LNCaP clone FGC (cell line): ENCODE data around the gene CDK5R1.
A peak's percentile ranks its signal among the peaks of the same experiment; 100 is the strongest.

Experiments
- DNase-seq: peaks from one replicate; pipeline ENCODE4 v3.0.0-alpha.2; 2011; ENCODE audit warnings: low read depth
- H3K4me3 ChIP-seq: 2 replicates; pipeline ENCODE4 v1.5.1; 2011; ENCODE audit warnings: mild to moderate bottlenecking, low read depth, low read length, control low read depth
- TF ChIP-seq, protein P1 (sequence below): IDR thresholded peaks from 2 replicates; pipeline ENCODE4 v1.5.1; 2012; ENCODE audit warnings: mild to moderate bottlenecking; ENCODE audit not compliant: control insufficient read depth, insufficient read depth; ENCODE audit errors: extremely low read depth

Gene CDK5R1

DNA sequence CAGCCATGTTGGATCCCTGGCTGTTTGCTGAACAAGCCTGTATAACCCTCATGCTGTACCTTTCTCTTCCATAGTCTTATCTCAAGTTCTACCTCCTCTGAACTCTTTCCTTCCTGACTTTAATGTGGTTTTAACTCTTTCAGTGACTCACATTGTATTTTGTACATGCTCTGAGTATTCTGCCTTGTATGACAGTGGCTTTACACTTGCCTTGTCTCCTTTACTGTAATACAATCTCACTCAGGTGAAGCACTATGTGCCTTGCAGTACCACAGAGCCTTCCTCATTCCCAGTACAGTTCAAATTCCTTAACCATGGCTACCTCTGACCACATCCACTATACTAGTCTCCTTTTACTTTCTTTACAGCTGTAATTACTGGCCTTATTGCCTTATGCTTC lies 28.4 kb upstream of the CDK5R1 start:
- TF ChIP-seq, protein P1, sequence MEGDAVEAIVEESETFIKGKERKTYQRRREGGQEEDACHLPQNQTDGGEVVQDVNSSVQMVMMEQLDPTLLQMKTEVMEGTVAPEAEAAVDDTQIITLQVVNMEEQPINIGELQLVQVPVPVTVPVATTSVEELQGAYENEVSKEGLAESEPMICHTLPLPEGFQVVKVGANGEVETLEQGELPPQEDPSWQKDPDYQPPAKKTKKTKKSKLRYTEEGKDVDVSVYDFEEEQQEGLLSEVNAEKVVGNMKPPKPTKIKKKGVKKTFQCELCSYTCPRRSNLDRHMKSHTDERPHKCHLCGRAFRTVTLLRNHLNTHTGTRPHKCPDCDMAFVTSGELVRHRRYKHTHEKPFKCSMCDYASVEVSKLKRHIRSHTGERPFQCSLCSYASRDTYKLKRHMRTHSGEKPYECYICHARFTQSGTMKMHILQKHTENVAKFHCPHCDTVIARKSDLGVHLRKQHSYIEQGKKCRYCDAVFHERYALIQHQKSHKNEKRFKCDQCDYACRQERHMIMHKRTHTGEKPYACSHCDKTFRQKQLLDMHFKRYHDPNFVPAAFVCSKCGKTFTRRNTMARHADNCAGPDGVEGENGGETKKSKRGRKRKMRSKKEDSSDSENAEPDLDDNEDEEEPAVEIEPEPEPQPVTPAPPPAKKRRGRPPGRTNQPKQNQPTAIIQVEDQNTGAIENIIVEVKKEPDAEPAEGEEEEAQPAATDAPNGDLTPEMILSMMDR: no peak
- no peak overlapping the region for H3K4me3 ChIP-seq
- DNase-seq: no peak

DNA sequence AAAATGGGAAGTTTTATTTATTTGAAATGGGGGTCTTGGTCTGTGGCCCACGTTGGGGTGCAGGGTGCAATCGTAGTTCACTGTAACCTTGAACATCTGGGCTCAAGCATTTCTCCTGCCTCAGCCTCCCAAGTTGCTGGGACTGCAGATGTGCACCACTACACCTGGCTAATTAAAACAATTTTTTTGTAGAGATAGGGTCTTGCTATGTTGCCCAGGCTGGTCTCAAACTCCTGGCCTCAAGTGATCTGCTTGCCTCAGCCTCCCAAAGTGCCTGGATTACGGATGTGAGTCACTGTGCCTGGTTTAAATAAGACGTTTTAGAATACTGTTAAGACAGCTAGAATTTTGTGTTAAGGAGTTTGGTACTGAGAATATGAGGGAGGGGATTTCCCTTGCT lies 26.7 kb upstream of the CDK5R1 start:
- no peak for DNase-seq
- TF ChIP-seq, protein P1: no peak
- no peak overlapping the region for H3K4me3 ChIP-seq

DNA sequence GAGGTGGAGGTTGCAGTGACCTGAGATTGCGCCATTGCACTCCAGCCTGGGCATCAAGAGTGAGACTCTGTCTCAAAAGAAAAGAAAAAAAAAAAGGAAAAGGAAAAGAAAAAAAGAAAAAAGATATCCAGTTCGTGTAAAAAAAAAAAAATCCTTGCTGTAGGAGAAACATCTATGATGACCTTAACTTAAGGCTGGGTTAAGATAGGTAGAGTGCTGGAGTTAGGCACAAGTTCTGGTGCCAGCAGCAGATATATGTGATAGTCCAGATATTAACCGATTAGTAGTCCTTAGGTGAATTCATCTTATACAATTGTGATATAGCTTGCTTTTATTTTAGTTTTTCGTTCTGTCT lies 25.3 kb upstream of the CDK5R1 start:
- no peak overlapping the region for H3K4me3 ChIP-seq
- TF ChIP-seq, protein P1: no peak
- DNase-seq: no peak

DNA sequence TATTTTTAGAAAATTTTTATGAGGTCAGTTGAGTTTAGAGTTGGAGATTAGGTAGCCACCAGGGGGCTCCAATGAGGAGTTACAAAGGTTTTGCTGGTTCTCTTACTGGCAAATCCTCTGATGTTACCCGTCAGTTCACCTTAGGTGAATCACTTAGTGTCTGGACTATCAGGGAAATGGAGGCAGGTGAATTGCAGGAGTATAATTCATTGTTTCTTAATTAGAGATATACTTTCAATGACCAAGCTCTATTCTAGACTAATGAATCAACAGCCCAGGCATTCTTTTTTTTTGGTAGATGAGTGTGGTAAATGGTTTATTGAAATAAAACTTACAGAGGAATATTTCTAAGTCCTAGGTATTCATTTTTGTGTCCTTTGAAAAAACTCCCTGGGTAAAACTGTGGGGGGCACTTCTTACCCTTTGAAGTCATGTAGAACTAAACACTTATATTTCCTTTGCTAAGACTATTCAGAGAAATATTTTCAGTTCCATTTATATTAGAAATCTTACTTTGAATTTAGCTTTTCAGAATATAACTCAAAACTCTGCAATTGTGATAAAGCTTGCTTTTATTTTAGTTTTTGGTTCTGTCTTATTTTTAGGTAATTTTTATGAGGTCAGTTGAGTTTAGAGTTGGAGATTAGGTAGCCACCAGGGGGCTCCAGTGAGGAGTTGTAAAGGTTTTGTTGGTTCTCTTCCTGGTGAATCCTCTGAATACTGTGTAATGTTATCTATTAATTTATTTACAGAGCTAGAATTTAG lies 24.8 kb upstream of the CDK5R1 start:
- TF ChIP-seq, protein P1: peak; percentile 47

DNA sequence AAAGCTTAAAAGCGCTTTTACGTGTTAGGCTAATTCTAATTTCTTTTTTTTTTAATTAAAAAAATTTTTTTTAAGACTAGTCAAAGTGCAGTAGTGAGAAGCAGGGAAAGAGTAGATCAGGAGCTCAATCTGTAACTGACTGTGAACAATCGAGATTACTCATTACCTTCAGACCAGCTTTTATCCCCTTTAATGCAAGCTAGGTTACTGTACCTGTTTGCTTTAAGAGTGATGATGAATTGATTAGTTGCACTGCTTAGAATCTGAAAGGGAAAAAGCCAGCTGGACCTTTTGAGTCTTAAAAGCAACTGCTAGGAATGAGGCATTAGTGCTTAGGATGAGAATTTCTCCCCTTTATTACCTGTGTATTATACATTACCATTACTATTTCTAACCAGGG lies 23.5 kb upstream of the CDK5R1 start:
- TF ChIP-seq, protein P1: no peak
- DNase-seq: no peak
- no peak overlapping the region for H3K4me3 ChIP-seq

More for the DNA sequence above, 24.8 kb upstream of the CDK5R1 start:
- peak; percentile 27 for DNase-seq
- no peak overlapping the region for H3K4me3 ChIP-seq

DNA sequence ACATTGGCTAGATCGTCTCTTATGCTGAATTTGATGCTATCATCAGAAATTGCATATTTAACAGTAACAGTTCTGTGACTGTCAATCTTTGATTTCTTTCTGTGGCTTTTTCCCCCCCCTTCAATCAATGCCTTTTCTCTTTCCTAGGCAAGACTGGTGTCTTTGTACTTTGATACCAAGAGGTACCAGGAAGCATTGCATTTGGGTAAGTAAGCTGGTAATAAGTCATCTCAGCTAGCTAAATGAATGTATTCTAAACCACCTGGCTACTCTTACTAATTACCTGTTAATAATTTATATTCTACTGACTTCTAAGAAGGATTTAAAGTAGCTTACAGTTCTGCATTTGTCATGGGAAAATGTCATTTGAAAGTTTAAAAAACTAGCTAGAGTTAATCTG lies 22.4 kb upstream of the CDK5R1 start:
- DNase-seq: no peak
- no peak overlapping the region for H3K4me3 ChIP-seq
- TF ChIP-seq, protein P1: no peak

DNA sequence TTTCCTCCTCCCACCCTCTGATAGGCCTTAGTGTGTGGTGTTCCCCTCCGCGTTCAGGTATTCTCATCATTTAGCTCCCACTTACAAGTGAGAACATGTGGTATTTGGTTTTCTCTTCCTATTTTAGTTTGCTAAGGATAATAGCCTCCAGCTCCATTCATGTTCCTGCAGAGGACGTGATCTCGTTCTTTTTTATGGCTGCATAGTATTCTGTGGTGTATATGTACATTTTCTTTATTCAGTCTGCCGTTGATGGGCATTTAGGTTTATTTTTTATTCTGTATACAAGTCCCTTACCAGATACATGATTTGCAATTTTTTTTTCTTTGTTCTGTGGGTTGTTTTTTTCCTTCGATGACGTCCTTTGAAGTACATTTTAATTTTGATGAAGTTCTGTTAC lies 18.8 kb upstream of the CDK5R1 start:
- no peak for DNase-seq
- no peak overlapping the region for H3K4me3 ChIP-seq
- TF ChIP-seq, protein P1: no peak
